ENCODE data around the gene KCNJ11.

Gene KCNJ11

DNA sequence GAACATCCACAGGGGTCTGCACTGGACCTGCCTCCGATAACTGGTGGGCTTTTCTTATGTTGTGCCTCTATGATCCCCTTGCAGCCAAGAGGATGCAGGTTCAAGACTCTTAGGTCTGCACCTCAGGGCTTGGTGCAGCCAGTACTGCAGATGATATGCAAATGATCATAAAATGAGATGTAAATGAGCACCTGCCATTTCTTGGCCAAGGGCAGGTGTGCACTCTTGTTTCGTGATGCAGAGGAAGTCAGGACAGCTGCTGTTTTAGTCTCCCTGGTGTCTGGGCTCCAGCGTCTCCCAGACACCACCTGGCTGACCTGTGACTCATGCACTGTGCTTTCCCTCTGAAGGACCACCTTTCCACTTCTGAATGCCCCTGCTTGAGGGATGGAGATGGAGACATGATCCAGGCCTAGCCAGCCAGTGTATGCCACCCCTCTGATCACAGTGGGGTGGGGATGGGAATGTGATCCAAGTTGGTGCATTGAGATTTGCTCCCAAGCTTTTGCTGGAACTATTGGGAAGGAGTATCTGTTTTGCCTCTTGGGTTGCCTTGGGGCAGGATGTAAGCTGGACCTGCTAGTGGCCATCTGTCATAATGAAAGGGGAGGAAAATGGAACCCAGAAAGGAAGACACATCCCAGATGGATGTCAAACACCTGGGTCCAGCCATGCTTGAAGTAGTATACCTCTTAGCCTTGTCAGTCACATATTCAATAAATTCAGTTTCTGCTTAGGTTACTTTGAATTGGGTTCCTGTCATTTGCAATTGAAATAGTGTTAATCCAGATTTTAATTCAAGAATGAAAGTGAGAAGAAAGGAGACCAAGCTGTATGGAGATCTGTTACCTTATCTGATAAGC lies 3.3 kb upstream of the KCNJ11 start:
- no peak for DNase-seq

DNA sequence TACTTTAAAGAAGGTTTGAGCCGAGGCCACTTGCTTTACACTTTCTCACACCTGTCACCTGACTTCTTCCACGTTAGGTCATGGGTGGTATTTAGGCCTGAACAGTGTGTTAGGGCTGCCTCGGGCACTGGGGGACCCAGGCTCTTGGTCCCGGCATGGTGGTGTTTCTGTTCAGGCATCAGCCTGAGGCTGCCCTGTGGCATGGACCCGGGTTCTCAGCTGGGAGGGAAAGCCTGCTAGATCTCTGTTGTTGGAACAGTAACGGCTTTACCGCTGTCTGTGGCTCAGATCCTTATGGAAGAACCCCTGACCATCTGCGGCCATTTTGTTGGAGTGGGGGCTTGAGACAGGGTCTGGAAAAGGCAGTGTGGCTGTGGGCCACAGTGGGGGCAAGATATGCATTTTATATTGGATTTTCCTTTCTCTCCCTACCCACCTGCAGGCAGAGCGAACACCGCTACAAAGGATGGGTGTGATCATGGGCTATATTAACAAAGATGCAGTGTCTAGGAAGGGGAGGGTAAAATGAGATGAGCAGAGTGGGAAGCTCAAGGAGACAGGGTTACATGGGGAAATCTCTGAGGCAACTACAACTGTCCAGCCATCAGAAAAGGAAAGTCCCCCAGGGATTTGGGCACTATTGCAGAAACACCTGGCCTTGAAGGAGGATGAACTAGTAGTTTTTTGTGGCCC lies 1.6 kb upstream of the KCNJ11 start:
- DNase-seq = peak in 2 of 56 donors; percentile 21 to 40

DNA sequence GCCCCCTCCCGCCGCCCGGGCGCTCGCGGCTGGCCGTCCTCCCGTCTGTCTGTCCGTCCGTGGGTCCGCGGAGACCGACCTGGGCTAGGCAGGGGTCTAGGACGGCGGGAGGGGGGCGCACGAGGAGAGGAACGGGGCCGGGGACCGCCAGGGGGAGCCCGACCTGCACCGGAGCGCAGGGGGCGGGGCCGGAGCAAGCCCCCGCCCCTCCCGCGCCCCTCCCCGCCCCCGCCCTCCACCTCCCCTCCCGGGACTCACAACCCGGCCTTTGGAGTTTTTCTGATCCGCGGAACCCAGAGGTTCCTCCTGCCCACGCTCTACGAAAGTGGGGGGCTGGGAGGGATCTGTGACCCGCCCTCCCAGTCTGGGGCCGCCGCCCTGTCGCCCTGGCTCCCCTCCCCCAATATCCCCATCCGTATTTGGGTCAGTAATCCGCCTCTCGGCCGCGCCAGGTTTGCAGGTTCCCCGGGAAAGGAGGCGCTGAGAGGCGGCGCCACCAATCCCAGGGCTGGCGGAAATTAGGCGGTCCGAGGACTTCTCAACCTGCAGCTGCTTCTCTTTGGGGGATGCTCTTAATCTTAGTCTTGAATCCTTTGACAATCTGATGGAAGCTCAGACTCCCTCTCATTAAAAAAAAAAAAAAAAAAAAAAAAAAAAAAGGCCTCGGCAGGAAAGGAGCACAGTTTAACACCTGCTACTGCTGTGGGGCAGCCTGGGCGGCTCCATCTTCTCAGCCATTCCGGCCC lies 925 bp upstream of the KCNJ11 start:
- peak in 51 of 56 donors; percentile 10 to 85 (median 61) for DNase-seq

DNA sequence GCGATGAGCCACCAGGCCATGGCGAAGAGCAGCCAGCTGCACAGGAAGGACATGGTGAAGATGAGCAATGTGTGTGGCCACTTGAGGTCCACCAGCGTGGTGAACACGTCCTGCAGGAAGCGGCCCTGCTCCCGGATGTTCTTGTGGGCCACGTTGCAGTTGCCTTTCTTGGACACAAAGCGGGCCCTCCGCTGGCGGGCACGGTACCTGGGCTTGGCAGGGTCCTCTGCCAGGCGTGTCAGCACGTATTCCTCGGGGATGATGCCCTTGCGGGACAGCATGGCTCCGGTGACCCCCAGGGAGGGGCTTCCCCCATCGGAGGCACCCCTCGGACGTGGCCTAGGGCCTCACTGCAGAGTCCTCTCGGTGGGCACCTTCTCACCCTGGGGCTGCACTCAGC lies 648 bp downstream of the KCNJ11 start:
- no peak for DNase-seq

DNA sequence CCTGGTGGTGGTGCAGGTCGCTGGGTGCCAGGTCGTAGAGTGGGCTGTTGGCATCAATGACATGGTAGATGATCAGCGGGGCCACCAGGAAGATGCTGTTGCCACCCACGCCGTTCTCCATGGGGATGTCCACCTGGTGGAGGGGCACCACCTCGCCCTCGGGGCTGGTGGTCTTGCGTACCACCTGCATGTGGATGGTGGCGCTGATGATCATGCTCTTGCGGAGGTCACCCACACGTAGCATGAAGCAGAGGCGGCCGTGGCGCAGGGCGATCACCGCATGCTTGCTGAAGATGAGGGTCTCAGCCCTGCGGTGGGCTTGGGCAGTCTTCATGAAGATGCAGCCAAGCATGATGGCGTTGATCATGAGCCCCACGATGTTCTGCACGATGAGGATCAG lies 1.2 kb downstream of the KCNJ11 start:
- no peak for DNase-seq

DNA sequence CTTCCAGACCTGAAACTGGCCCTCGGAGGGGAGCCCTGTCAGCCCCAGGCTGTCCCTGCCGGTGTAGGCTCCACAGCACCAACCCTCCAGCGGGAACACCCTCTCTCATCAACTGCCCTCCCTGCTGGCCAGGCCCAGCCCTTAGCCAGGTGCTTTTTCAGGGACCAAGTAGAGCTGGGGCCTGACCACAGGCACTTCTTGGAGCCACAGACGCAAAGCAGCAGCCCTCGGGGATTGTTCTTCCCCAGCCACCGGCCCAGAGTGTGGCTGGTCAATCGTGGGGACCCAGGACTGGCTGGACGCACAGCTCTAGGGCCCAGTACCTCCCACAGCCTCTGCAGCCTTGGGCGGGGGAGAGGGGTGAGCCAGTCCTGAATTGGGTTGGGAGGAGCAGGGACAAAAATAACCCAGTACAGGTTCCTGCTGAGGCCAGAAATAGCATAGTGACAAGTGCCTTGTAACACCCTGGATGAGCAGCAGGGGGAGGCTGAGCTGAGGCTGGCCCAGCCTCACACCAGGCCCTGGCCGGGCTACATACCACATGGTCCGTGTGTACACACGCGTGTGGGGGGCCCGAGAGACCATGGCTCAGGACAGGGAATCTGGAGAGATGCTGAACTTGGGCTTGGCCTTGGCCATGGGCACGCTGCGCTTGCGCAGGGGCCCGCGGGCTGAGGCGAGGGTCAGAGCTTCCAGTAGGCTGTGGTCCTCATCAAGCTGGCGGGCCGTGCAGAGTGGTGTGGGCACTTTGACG lies 2.0 kb downstream of the KCNJ11 start:
- DNase-seq = peak in 37 of 56 donors; percentile 7 to 61 (median 29)

DNA sequence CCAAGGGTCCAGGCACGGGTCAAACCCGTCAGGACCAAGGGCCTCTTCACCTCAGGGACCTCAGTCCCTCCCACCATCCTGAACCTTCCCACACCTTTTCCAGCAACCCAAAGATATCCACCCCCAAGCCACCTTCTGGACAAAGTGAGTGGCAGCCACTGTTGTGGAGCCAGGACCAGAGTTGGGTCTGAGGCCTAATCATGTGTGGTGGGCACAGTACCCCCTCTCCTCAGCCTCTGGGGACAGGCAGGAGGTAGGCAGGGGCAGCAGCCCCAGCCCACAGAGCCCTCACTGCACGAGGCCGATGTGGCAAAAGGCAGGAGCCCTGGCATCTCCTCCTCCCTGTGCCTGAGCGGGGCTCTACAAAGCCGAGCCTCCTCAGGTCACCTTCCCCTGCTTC lies 2.5 kb downstream of the KCNJ11 start:
- no peak for DNase-seq

DNA sequence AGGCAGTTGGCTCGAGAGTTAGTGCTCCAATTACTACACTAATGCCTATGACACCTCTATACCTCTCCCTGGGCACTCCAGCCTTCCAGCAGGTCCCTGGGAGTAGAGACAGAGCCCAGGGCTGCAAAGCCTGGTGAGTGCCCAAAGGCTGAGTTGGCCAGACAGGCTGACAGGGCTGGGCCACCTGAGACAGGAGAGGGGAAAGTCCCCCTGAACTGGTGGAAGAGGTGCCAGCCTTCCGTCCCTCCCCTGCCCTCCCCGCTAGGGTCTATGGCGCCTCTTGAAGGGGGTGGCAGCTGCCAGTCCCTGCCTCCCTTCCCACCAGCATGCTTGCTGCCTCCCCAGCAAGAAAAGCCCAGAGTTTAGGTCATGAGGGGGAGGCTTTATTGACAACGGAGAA lies 3.0 kb downstream of the KCNJ11 start:
- peak in 1 of 56 donors; percentile 7 for DNase-seq

DNA sequence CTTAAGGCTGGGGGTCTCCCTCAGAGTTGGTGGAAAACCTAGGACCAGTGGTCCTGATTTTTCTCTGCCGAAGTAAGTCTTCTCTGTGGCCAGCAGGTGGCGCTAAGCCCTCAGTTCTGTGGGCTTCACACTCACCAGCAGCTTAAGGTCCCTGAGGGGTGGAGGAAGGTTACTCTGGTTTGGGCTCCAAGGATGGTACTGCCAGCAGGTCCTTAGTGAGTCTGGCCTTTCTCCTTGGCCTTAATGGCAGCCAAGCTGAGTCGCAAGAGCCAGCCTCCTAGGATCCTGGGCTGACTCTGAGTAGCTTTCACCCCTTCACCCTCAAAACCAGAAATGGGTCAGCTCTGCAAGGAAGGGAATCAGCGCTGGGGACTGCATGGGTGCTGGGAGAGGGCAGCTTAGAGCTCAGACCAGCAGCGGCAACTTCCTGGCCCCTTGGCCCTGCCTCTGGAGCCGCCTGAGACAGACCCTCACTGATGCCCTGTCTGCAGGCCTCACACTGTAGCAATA lies 4.4 kb downstream of the KCNJ11 start:
- DNase-seq = peak in 51 of 56 donors; percentile 14 to 91 (median 61)

DNA sequence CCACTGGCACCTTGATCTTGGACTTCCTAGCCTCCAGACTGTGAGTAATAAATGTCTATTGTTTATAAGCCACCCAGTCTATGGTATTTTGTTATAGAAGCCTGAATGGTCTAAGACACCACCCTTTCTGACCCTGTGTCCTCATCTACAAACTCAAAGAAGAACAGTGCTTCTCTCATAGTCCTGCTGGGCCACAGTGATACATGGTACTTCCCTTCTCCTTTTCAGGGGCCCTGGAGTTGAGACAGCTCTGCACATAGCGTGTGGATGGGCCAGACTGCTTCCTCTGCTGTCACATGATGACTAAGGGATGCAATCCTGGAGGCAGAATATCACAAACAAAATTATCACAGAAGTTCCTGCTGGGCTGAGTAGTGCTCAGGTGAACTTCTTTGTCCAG lies 5.0 kb downstream of the KCNJ11 start:
- no peak for DNase-seq

DNA sequence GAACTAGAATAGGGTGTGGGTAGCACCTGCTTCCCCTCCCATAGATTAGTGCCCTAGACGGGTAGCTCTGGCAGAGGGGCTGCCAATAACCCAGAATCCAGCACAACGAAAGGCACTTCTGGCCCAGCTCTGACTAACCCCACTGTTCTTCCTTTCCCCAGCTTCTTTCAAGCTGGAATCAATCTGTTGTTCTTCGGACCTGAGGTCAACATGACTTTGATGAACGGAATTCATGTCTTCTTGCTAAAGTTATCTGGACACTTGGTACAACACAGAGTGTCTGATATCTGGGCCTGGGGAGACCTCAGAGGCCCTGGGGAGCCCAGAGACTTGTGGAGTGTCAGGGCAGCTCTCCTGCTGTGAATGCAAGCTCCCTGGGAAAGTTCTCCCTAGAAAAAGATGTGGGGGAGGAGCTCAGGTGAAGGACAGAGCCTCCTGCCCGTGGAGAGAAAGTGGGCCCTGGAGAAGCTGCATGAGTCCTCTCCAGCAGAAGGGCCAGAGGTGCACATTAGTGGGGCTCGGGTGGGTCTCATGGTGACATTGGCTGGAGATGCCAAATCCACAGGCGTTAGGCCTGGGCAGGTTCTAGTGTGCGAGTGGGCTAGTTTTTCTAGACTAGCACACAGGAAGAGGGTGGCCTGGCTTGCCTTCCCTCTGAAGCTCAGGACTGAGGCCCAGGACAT lies 6.3 kb downstream of the KCNJ11 start:
- DNase-seq = no peak

DNA sequence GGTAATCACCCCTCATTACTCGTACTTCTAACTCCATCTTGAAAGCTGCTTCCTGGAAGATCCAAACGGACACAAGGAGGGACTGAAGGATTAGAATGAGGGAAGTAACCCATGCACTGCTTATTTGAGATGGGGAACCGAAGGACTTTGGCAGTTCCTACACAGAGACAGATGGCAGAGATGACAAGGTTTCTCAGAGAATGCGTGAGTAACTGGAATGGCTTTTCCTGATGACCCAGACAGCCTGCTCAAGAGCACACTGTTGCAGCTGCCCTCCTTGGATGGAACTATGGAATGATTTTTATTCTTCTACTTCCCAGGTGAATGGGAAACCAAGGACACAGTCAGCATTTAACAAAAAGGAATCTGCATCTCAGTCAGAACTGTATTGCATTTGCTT lies 7.3 kb downstream of the KCNJ11 start:
- no peak for DNase-seq

DNA sequence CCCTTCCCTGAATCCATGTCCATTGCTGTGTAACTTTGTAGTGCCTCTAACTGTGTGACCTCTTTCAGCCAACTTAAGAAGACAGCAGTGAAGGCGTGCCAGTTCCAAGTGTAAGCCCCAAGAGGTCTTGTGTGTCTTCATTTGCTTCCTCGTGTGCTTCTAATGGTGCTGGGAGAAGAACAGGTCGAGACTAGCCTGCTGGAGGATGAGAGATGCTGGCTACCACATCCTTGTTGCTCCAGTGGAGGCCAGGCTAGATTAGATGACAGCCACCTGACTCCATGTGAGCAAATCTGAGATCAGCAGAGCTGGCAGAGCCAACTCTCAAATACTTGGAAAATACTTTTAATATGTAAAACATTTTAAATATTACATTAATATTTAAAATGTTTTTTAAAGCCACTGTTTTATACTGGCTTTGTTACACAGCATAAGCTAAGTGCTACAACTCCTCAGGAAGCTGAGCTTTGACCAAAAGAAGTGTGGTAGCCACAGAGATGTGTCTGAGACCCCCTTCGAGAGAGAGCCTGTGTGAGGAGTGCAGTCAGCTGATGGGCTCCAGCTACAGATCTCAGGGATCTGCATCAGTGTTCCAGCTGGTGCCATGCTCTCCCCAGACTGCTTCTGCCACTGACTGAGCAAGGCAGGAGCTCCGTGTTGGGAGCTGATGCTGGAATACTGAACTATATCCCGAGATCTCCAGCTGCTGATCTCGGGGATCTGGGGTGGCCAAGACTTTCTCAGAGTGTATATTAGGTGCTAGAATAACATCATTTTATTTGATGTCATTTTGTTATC lies 8.9 kb downstream of the KCNJ11 start:
- no peak for DNase-seq

DNA sequence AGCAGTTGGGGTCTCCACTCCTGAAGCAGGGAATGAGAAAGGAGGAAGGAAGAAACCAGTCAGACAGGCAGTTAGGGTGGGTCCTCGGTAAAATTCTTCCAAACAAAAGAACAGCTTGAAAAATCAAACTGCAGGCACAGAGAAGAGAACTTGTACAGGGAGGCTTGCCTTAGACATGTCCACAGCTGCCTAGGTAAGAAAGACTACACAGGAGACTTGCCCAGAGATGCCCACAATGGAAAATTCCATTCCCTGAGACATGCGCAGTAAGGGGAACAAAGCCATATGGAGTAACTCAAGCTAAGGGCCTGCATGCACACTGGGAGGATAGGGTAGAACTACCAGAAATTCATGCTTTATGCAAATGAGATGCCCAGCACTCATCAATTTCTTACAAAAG lies 9.8 kb downstream of the KCNJ11 start:
- no peak for DNase-seq

DNA sequence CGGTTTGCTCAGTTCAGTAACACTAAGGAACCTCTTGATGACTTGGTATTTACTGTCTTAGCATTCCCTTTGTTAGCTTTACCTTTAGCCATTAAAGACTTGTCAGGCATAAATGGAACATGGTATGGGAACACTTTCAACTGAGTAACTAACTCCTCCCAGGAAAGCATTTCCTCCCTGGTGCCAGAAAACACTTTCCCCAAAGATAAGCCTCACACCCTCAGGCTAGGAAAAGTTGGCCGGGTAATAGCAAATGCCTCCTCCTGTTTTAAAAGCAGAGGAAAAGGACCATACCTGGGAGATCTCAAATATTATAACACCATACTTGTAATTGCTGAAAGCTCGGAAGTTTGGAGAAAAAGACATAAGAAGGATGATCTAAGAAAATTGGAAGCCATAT lies 12.0 kb downstream of the KCNJ11 start:
- DNase-seq = no peak

DNA sequence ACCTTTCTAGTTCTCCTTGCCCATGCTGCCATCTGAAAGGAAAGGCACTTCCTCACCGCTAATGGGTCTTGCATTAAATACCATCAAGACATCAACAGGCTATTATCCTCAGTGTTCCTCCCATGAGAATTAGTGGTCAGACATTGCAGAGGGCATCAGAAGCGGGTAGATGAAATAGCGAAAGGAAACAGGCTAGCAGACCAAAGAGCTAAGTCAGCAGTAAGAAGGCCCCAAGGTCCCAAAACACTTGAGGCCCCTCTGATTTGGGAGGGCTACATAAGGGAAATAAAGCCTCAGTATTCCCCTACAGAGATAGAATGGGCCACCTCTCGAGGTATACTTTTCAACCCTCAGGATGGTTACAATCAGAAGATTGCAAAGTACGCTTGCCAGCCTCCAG lies 12.9 kb downstream of the KCNJ11 start:
- no peak for DNase-seq

DNA sequence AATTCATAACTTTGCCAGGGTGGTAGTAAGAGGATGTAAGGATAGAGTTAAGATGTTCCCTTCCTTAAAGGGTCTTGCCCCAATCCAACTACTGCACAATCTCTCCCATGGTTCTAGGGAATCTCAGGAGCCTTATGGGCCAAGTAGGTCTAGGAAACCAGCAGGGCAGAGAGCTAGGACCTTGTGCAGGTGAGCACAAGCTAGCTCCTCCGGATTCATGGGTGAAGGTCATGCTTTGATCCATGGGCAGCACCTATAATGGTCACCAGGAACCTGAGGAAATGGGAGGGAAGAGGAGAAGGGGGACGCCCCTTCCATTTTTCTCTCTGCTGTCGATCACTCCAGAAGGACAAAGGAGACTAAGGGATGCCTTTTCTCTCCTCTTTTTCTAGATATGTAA lies 16.8 kb downstream of the KCNJ11 start:
- no peak for DNase-seq

DNA sequence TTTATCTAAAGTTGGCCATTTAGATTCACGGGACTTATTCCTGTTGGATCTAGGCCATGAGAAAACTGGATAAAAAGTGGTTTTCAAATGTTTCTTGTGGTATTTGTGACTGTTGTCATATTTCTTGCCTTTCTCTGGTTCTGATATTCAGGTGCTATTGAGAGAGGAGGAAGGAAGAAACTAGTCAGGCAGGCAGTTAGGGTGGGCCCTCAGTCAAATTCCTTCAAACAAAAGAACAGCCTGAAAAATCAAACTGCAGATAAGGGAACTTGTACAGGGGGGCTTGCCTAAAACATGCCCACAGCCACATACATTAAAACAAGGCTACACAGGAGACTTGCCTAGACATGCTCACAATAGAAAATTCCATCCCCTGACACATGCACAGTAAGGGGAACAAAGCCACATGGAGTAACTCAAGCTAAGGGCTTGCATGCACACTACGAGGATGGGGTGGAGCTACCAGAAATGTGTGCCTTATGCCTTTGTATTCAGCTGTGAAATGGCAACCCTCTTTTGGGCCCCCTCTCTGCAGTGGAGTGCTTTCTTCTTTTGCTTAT lies 18.7 kb downstream of the KCNJ11 start:
- DNase-seq = no peak

DNA sequence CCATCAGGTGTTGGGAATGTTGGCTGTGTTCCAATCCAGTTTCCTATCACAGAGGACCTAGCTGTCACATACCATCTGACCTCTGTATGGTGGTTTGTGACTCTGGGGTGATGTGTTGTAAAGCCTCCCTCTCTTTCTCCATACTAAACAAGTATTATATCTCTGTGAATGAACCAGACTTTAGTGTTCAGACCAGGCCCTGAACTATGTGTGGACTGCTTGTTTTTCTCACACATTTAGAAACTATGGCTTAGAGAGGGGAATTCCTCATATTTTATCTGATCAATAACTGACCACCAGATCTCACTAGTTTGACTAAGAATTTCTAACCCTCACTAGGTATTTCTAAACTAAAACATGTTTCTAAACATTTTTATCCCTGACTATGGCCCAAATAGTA lies 19.4 kb downstream of the KCNJ11 start:
- DNase-seq = no peak

Data from nucleus accumbens (tissue), 56 donors.